Muscle layer of duodenum (tissue), 2 donors: Measurements from ENCODE around the gene MYO1E.

ENCODE experiments used
- H3K27ac ChIP-seq: one replicate; pipeline ENCODE4 v1.7.0; 2013; ENCODE audit warnings: mild to moderate bottlenecking, low read length
- H3K27me3 ChIP-seq: one replicate; pipeline ENCODE4 v1.7.0; 2013; ENCODE audit warnings: low read depth, mild to moderate bottlenecking, control low read depth, low read length
- H3K36me3 ChIP-seq, 2 donors: one replicate each; pipeline ENCODE4 v1.7.0; 2013; ENCODE audit warnings: low read length in 2 of 2, control low read depth in 1 of 2, mild to moderate bottlenecking in 1 of 2; ENCODE audit not compliant: insufficient read depth in 2 of 2, control insufficient read depth in 1 of 2
- H3K4me1 ChIP-seq, 2 donors: one replicate each; pipeline ENCODE4 v1.7.0; 2013; ENCODE audit warnings: low read length in 2 of 2, mild to moderate bottlenecking in 2 of 2, control low read depth in 1 of 2, moderate library complexity in 1 of 2; ENCODE audit not compliant: insufficient read depth in 2 of 2, control insufficient read depth in 1 of 2
- H3K4me3 ChIP-seq, 2 donors: one replicate each; pipeline ENCODE4 v1.7.0; 2013; ENCODE audit warnings: low read length in 2 of 2, low read depth in 1 of 2, mild to moderate bottlenecking in 1 of 2
- H3K9me3 ChIP-seq, 2 donors: one replicate each; pipeline ENCODE4 v1.7.0; 2013; ENCODE audit warnings: low read length in 2 of 2, control low read depth in 1 of 2, mild to moderate bottlenecking in 1 of 2; ENCODE audit not compliant: control insufficient read depth in 1 of 2
- donor health status: healthy.

The MYO1E gene

DNA sequence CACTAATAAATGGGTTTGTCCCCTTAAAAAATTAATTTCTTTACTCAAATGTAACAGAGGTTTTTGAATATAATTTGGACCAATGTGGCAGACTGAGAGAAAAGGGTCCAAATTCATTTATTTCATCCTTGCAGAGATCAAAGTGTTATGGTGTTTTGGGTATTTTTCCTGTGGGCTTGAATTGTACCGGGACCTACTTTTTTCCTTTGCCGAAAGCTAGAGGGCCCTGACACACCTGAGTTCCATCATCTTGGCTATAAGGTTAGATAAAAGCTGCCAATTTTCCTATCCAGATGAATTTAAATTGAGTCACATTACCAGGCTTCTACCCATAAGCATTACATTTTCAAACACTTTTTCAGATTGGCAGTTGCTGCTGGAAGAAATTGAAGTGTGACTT is 266.8 kb downstream of the MYO1E start:
- Histone ChIP-seq H3K27ac (no peak overlapping the region), H3K36me3 (no peaks in the 10 kb centered on the region), H3K4me1 (peaks cover 0 to 9% of the 10 kb centered on the region in 2 donors), H3K9me3 (no peaks in the 10 kb centered on the region), H3K27me3 (no peaks in the 10 kb centered on the region), H3K4me3 (peak overlapping the region; percentile 90 to 91)

DNA sequence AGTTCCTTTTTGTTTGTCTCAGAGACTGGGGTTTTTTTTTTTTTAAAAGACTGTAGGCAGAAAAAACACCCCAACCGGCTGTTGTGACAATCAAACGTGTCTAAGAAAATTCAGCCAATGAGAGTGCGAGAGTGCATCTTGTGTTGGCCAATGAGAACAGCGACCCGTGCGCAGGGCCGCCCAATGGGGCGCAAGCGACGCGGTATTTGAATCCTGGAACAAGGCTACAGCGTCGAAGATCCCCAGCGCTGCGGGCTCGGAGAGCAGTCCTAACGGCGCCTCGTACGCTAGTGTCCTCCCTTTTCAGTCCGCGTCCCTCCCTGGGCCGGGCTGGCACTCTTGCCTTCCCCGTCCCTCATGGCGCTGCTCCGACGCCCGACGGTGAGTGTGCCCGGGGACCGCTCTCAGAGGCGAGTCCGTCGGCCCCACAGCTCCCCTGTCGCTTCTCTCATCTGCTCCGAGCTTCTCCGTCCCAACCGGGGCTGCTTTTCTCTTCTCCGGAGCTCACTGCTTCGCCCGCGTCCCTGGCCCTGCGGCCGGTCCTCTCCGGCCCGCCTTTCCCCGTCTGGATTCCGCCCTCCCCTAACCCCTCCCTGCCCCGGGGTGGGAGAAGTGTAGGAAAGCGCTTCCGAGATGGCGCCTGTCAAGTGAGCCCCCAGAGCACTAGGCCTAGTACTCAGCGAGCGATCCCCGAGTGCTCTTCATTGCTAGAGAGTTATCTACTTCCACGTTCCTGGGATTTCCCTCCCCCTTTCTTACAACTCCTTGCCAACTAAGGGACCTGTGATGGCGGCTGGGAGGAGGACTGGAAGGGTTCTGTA is 267.5 kb downstream of the MYO1E start, which contains the start of gene CCNB2:
CCNB2 (plus strand) TSS at position 235 of the 821 bp plus-strand sequence; CDS start at position 358, 123 bp downstream.
- no peaks in the 10 kb centered on the region for H3K9me3 ChIP-seq
- H3K27me3 ChIP-seq = no peaks in the 10 kb centered on the region
- H3K27ac ChIP-seq = peak within 1 kb of the TSS; percentile 81

DNA sequence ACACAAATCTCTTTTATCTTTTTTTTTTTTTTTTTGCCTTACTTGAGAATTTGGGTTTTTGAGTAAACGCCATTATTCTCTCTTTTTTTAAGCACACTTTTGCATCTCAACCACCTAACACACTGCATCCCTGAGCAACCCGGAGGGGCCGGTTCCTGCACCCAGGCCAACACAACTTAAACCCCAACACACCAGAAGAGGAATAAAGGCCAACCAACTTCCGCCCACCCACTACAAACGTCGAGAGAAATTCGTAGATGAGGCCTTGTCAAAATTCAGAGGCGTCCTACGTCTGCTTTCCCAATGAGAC is 268.1 kb downstream of the MYO1E start:
- Histone ChIP-seq H3K4me1 (peaks cover 0 to 9% of the 10 kb centered on the region in 2 donors), H3K27me3 (no peaks in the 10 kb centered on the region), H3K36me3 (peaks cover 0 to 5% of the 10 kb centered on the region in 2 donors), H3K27ac (peak overlapping the region; percentile 81), H3K9me3 (no peaks in the 10 kb centered on the region), H3K4me3 (peak overlapping the region; percentile 90 to 91)

More for the DNA sequence above, 267.5 kb downstream of the MYO1E start, which contains the start of gene CCNB2:
- Histone ChIP-seq H3K4me1 (peaks cover 0 to 9% of the 10 kb centered on the region in 2 donors), H3K36me3 (peaks cover 0 to 5% of the 10 kb centered on the region in 2 donors), H3K4me3 (peak within 1 kb of the TSS; percentile 90 to 91)

DNA sequence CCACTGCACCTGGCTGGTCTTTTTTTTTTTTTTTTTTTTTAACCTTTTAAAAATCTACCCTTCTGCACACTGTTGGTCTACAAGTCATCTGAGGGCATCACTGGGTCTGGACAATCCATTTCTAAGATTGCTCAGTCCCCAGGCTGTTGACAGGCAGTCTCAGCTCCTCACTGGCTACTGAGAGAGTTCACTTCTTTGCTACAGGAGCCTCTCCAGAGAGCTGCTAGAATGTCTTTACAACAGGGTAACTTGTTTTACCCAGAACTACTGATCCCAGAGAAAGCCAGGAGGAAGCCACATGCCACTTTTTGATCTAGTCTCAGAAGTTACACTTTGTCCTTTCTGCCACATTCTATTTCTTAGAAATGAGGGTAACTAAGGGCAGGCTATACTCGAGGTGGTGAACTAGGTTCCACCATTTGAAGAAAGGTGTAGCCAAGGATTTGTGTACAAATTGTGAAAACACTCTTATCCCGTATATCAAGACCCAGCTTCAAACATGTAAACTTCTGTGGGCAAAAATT is 273.4 kb downstream of the MYO1E start:
- Histone ChIP-seq H3K9me3 (no peaks in the 10 kb centered on the region), H3K4me1 (peaks cover 0 to under 1% of the 10 kb centered on the region in 2 donors), H3K27ac (no peak overlapping the region), H3K36me3 (peaks cover 16 to 28% of the 10 kb centered on the region in 2 donors), H3K27me3 (no peaks in the 10 kb centered on the region), H3K4me3 (no peak overlapping the region)

DNA sequence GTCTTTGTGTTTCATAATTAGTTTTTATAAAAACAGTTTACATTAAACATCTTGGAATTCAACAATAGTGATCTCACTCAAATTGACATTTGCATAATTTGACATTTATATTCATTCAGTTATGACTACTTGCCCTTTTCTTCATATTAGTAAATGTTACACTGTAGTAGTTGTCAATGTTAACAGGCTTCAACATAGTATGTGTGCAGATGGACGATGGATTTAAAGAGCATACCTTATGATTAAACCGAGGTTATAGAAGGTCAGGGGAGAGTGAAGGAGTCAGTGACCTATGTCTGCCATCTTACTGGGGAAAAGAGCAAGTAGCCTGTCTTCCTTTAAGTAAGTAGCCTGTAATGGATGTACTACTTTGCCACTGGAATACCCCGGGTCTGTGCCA is 276.2 kb downstream of the MYO1E start:
- Histone ChIP-seq H3K4me1 (no peaks in the 10 kb centered on the region), H3K36me3 (peaks cover 37 to 41% of the 10 kb centered on the region in 2 donors), H3K9me3 (no peaks in the 10 kb centered on the region), H3K4me3 (no peak overlapping the region), H3K27me3 (no peaks in the 10 kb centered on the region), H3K27ac (no peak overlapping the region)

DNA sequence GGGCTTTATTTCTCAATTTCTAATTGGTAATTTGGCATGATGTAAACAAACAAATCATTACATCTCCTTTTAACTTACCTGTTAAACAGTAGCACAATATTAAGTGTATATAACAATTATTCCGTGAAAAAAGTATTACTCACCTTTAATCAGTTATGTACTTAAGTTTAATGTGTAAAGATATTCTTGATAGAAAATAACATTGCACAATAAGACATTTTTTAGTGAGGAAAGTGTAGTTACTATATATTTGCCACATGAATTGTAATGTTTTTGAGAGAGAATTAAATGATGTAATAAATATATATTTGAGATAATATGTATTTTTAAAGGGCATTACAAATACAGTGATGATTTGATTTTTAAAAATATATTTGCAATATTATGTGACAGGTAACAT is 278.6 kb downstream of the MYO1E start:
- no peaks in the 10 kb centered on the region for H3K4me1 ChIP-seq
- H3K27ac ChIP-seq = no peak overlapping the region
- H3K9me3 ChIP-seq = no peaks in the 10 kb centered on the region
- H3K4me3 ChIP-seq = no peak overlapping the region
- H3K27me3 ChIP-seq = no peaks in the 10 kb centered on the region
- peaks cover 39 to 43% of the 10 kb centered on the region in 2 donors for H3K36me3 ChIP-seq

DNA sequence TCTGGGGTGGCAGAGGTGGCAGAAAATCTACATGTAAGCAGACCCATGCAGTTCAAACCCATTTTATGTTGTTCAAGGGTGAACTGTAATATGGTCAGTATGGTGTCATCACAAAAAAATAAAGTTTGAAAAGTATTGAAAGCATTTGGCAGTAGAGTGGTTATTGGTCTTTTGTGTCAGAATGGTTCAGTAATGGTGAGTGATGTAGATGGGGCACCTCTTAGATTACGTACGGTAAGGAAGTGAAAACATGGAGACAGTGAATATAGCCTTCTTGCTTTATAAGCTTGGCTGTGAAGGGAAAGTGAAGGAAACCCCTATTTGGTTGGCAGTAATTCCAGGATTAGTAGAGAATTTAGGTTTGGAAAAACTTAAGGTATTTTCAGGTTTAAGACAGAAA is 284.9 kb downstream of the MYO1E start:
- H3K9me3 ChIP-seq = no peaks in the 10 kb centered on the region
- H3K4me1 ChIP-seq = no peaks in the 10 kb centered on the region
- peaks cover 18 to 53% of the 10 kb centered on the region in 2 donors for H3K36me3 ChIP-seq
- H3K27ac ChIP-seq = no peak overlapping the region
- H3K4me3 ChIP-seq = no peak overlapping the region
- H3K27me3 ChIP-seq = no peaks in the 10 kb centered on the region
